OCI-M2 (cell line): ENCODE data around the gene NEO1.

Experiments used
- DNase-seq: peaks from one replicate; lab custom pipeline; 2025; ENCODE audit not compliant: unreplicated experiment; lab: John Stamatoyannopoulos, UW

Gene NEO1

DNA sequence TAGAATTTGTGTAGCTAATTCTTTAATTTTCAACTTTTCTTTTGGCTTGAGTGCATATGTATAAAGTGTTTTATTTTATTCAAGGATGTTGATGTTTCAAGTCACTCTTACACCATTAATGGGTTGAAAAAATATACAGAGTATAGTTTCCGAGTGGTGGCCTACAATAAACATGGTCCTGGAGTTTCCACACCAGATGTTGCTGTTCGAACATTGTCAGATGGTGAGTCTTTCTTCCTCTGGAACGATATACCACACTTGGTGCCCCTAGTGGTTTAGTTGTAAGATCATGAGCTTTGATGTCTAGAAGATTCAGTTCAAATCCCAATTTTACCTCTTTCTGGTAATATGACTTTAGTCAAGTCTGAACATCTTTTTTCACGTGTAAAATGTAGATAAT lies 197.2 kb downstream of the NEO1 start:
- DNase-seq: no peak

DNA sequence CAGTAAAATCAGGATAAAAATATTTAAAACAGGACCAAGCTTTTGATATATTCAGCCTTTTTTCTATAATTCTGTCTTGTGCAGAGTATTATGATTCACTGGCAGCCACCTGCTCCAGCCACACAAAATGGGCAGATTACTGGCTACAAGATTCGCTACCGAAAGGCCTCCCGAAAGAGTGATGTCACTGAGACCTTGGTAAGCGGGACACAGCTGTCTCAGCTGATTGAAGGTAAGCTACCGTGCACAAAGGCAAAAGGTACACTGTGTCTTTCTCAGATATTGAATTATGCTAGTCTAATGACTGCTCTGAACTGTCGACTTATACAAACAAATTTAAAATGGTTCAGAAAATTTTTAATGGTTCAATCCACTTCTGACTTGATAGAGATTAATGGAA lies 202.3 kb downstream of the NEO1 start:
- DNase-seq: no peak

DNA sequence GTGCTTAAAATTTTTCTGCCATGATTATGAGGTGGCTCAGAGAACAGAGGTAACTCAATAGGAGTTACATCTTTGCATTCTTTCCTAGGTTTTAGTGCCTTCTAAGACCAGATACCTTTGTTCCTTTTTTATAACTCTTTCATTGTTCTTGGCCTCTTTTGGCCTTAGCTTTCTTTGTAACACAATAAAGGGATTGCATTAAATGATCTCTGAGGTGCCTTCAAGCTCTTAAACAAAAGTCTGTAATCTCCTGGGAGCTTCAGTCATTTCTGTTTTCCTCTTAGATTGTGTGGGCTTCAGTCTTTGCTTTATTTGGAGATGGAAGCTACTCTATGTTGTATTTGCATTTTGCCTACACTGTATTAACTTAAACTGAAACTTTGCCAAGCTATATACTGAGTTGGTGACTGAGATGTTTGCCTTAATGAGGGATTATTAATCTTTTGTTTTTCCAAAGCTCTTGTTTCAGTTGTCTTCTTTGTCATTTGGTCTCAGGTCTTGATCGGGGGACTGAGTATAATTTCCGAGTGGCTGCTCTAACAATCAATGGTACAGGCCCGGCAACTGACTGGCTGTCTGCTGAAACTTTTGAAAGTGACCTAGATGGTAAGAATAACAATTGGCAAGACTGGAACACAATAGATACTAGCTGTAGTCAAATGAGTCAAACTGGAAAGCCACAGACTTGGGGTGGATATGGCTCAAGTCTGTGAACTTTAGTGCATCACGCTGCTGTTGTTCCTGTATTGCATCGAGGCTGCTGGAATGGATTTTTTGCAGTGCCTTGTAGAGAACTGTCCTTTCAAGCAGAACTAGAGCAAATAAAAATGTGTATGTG lies 206.2 kb downstream of the NEO1 start:
- no peak for DNase-seq

DNA sequence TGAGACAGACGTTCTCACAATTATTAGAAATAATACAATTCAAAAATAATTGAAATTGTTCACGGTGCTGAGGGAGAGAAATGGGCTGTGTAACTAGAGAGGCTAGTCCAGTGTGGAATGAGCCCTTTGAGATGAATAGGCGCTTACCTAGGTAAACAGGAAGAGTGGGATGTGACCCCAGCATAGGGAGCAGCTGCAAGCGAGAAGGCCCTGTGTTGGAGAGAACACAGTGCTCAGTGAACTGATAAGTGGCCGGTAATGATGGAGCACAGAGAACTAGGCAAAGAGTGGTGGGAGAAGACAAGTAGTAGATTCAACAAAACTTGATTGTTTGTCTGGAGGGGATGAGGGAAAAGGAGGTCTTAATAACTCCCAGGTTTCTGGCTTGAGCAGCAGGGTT lies 212.6 kb downstream of the NEO1 start:
- no peak for DNase-seq

DNA sequence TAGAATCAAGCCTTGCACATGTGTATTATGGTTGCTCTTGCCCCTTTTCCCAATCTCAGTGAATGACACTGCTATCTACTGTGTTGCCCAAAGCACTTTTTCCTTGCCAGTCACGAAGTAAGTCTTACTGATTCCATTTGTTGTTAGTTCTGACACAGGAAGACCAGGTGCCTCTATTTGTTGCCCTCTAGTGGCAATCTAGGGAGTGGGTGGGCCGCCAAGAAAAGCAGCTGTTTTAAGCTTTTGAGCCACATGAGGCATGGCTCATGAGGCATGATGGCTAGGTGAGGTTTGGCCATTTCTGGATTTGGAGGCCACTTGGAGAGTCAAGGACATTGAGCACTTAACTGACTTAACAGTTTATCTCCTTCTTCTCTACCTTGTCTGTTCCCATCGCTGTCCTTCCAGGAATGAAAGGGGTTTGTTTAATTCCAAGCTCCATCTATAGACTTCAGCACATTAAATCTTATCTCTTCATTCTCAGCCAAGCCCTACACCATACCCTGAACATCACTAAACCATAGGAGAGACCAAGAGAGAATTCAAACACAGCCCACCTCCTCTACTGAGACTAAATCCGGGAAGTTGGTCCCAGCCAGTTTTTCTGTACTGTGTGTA lies 213.4 kb downstream of the NEO1 start:
- no peak for DNase-seq

DNA sequence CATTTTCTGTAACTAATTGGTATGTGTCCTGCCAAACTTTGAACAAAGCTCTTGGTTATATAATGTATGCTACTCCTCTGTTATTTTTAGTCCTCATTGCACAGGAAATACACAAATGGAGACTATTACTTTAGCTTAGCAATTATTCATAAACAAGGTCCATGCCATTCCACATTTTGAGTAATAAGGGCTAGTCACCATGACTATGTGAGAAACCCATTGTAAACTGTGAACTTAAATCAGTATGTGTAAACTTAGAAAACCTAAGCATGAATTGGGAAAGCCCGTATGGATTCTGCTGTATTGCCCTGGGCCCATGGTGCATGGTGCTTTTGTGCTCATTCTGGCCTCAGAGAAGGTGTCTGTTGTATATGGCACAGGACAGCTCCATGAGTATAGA lies 216.2 kb downstream of the NEO1 start:
- no peak for DNase-seq

DNA sequence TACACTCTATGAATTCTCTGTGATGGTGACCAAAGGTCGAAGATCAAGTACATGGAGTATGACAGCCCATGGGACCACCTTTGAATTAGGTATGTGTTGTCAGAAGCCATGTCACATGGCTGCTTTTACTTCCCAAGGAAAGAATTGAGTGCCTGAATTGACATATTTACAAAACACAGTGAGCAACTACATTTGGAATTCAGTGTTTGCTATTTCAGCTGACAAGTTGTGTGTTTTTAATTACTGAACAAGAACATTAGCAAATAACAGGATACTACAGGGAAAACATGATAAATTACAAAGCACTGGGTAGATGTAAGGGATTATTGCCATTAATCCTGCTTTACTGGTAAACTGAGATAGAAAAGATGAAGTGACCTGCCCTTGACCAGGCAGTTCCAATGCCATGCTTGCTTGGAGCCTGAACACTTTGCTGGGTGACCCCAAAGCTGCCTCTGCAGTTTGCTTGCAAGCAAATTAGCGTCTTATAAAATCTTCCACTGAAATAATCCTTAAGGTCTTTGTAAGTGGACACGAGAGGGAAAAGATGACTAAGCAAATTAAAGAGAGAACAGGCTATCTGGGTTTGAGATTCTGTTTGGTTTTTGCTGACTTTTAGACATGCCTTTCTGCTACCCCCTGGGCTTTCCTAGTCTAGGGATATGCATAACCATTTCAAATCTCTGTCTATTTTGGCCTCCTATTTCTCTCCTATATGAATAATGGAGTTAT lies 218.3 kb downstream of the NEO1 start:
- no peak for DNase-seq

DNA sequence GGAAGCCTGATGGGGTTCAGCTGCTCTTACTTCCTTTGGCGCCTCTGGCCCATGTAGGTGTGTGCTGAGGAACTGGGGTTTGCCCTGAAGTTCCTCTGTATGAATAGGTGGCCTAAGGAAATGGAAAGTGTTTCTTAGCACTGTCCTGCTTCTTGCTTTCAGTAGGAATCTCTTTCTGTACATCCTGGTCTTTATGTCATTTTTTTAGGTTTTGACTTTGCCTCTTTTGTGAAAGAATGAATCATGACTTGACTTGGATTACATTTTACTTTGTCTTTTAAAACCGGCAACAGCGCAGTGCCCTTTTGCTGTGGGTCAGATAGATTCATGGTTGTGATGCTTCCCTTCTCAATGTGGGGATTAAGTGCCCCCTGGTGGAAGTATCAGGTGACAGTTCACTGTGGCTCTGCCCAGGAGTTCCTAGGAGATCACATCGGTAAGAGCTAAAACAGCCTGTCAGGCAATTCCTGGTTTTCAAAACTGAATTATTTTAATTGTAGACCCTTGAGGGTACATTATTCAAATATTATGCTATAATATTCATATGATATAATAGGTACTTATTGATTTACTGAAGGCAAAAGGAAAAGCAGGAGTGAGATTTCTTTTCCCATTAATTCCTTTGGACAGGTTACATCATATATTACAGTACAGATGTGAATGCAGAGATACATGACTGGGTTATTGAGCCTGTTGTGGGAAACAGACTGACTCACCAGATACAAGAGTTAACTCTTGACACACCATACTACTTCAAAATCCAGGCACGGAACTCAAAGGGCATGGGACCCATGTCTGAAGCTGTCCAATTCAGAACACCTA lies 221.1 kb downstream of the NEO1 start:
- DNase-seq: no peak

DNA sequence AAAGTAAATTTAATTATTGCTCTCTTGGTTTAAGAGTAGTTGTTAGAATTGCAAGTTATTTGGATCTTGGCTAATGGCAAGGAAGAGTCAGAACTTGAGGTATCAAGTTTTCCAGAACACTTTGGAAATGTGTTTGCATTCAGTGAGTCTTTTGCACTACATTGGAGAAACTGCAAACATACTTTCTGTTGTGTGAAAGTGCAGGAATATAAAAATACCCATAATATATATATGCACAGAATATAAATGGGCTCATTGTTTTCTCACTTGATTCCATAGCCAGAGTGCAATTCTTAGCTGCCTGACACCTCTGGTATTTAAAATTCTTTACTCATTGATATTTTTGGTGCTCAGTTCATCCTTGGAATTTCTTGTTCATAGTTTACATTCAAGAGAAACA lies 223.6 kb downstream of the NEO1 start:
- DNase-seq: no peak

DNA sequence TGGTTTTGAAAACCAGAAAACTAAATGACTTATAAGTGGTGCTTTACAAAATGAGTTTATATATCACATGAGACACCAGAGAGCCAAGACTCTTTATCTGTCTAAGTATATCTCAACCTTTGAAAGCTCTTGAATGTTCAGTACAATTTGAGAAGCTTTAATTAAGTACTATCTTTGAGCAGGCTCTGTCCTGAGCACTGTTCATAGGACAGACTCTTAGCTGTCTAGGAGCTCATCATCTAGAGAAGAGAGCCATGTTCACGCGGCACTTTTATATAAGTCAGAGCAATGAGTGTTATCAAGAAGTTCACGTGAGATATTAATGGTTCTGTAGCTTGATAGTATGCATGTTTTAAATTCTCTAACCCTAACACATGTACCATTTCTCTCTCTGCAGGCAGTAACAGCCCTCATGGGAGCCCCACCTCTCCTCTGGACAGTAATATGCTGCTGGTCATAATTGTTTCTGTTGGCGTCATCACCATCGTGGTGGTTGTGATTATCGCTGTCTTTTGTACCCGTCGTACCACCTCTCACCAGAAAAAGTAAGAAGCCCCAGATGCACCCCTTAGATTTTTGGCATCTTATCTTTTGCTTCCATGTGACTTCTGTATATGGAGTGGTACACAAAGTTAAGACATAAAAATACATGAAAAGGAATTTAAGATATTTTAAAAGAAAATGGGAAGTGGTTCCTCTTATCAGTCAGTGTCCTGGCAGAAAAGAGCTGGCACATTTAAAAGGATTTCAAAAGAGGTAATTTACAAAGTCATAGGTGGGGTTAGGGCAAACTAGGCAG lies 230.5 kb downstream of the NEO1 start:
- DNase-seq: no peak

DNA sequence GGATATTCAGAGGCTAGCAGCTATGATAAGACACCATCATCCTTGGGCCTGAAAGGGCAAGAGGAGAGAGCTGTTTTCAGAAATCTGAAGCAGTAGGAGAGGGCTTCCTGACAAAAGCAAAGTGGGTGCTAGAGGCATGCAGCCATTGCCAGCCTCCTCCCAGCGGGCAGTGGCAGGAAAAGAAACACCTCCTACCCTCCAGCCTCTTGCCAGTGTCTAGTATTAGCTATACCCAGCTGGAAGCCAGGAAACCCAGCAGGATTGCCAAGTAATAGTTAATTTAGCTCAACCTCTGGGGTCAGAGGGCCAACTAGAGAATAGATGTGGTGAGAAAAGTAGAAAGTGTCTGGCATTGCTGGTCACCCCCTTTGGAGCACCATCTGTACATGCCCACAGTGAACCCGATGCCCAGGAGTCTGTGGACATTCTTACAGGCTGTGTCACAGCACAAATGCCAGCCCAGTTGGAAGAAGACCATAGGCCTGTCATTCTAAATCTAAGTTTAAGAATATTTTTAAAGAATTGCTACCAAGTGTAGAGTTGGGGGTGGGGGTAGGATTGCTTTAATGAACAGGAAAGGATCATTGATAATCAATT lies 231.2 kb downstream of the NEO1 start:
- no peak for DNase-seq

DNA sequence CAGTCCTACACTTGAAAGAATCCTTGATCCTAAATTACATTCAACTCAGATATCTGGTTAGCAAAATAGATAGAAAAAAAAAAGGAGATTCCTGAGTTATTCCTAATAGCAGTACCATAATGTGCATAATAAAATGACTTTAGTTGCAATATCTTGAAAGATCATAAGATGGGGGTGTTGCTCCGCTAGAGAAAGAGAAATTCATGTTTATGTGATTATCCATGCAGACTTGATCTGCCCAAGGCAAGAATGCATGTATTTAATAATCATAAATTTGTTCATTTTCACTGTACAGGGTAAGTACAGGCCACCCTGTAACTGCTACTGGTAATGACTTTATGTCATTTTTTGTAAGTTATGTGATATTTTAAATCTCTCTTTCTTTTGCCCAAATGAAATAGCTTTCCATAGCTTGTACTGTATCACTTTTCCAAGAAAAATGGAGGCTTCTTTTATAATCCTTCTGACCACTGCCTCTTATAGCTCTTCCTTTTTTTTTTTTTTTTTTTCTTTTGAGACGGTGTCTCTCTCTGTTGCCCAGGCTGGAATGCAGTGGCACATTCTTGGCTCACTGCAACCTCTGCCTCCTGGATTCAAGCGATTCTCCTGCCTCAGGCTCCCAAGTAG lies 231.9 kb downstream of the NEO1 start:
- DNase-seq: no peak

DNA sequence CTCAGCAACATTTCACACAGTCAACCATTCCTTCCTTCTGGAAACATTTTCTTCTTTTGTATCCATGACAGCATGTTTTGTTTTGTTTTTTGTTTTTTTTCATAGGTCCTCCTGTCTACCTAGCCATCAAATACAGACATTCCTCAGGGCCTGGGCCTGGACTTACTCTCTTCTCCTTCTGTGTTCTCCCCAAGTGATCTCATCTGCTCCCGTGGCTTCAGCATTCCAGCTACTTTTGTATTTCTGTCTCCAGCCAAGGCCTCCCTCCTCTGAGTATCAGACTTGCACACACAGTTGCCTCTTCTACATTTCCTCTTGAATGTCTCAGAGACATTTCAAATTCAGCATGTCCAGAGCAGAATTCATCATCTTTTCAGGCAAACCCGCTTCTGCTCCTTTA lies 234.0 kb downstream of the NEO1 start:
- no peak for DNase-seq

DNA sequence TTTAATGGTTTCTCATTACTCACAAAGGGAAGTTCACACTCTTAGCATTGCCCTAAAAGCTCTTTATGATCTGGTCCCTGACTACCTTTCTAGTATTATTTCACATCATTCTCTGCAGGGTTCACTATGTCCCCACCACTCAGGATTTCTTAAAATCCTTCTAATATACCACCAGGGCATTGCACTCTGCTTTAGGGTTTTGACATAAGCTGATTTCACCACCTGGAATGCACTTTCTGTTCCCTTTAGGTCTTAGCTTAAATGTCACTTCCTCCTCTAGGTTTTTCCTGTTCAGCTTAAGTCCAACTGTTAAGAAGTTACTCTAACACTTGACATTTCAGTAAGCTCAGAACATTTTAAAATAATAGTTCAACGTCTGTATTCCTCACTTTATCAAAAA lies 234.8 kb downstream of the NEO1 start:
- no peak for DNase-seq

DNA sequence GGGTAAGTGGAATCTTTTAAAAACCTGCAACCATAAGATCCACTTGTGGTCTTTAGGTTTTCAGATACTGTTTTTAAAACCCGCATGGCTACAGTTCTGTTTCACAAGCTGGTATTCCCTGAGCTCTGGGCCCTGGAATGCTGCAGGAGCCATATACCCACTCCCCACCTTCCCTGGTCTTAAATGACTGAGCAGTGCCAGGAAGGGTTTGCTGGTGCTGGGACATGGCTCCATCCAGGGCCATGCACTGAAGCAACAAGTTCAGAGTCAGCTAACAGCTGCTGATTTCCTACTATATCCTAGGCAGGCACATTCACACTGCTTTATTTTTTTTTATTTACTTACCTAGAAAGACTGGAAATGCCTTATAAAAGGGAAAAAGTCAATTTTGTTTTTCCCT lies 239.2 kb downstream of the NEO1 start:
- DNase-seq: no peak

DNA sequence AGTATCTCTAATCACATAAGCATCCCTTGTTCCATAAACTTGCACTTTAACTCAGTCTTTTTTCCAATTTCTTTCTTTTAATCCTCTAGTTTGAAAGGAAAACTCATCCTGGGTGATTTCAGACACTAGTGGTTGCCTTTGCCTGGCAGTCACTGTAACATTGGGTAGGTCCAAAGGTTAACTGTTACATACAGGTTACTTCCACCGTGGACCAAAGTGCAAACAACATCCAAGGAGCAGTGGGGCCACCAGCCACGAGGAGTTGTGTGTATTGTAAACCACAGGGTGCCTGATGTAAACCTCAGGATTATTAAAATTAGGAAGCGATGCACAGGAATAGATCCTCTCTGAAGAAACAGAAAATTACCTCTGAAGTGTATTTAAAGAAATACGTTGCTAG lies 241.5 kb downstream of the NEO1 start:
- no peak for DNase-seq

DNA sequence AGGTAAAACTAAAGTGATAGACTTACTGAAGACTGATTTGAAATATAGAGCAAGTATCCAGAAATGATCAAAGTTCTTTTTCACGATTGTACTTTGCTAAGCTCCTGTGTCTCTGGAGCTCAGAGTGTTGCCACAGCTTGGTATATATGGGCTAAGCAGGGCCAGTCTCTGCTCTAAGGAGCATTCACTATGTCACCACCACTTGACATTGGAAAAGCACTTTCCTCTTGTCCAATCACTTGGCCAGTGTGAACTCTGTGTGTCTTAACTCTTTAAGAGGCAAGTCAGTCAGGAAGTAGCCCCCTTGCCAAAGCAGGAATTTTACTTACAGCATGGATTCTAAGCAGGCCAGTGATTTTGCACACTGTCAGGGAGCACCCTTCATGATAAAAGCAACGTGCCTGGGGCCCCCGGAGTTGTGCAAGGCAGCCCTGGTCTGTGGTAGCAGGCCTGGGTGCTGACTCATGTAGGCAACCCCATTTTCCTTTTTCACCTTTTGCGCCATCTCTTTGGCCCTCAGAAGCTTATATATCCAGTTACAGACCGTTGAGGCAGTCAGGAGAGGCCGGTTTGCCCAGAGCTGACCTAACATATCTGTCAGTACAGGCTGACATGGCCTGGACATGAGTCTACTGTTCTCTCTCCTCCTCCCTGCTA lies 243.5 kb downstream of the NEO1 start:
- DNase-seq: no peak

DNA sequence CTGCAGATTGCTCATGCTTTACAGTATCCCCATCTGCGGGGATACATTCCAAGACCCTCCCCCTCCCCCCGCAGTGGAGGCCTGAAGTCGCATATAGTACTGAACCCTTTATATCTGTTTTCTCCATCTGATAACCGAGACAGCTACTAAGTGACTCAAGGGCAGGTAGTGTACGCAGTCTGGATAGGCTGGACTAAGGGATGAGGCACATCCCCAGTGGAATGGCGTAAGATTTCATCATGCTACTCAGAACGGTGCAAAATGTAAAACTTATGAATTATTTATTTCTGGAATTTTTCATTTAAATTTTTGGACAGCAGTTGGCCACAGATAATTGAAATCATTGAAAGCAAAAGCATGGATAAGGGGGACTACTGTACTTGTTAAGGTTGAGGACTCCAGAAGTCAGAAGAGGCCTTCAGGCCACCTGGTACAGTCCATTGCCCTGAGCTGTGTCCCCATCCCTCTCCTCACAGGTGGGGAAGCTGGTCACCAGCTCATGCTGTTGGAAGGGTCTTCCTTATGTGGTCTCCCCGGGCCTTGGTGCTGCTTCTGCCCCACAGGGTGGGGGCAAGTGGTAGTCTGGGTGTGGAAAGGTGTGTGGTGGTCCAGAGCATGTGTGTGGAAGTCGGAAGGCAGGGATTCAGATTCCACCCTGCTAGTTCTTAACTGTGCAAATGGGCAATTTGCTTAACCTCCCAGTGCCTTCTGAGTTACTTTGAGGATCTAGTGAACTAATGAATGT lies 244.5 kb downstream of the NEO1 start:
- no peak for DNase-seq
